ENCODE data around the gene SKIC8. TPM values are rescaled to one million over a fixed set of nuclear protein-coding genes. Genes with fewer than 3 reads are reported as not detected.

The SKIC8 gene
- total and polyA plus RNA-seq, 4 experiments from 2014 or later: 43.6 to 145 (median 61.6) TPM

- Histone ChIP-seq H3K36me3 (ENCODE audit: insufficient read depth, low read length) (no peaks in the 10 kb centered on the region), H3K4me1 (ENCODE audit: insufficient read depth, low read length) (peaks cover 22% of the 10 kb centered on the region), H3K27me3 (ENCODE audit: insufficient read depth, low read length) (no peaks in the 10 kb centered on the region), H3K9me3 (ENCODE audit: control insufficient read depth in 1 of 2, low read length in 2 of 2) (no peaks in the 10 kb centered on the region), H3K27ac (ENCODE audit: low read depth, low read length) (peak overlapping the region; percentile 50), H3K4me3 (ENCODE audit: low read length in 2 of 2) (peak overlapping the region in 1 of 2 donors; percentile 43)
- Mint-ChIP-seq H3K27me3 (no peaks in the 10 kb centered on the region), H3K36me3 (peaks cover 0 to 4% of the 10 kb centered on the region in 2 donors), H3K4me1 (peaks cover 19 to 31% (median 22%) of the 10 kb centered on the region in 4 donors), H3K4me3 (peak overlapping the region in 7 of 8 donors; percentile 69 to 83 (median 72)), H3K9me3 (no peaks in the 10 kb centered on the region), H3K27ac (peak overlapping the region in 5 of 7 donors; percentile 47 to 89 (median 75))
- intact Hi-C loops (cut with micrococcal nuclease): no loop called here
- no peak for DNase-seq
- ChIA-PET CTCF (ENCODE audit: partially characterized antibody) (no interaction called here), POLR2A (ENCODE audit: partially characterized antibody) (interaction anchor here (1.0 to 3.8 kb wide), 6 partner anchors 10 to 222 kb away, joined by 3 to 47 read pairs (median 10); partner anchors contain the start of genes IDH3A, IREB2 and SKIC8)
These were observed 35.5 kb downstream of the SKIC8 start for GRCh38 chr15:78263907-78264303.

GRCh38 chr15:78263351-78263781, 36.0 kb downstream of the SKIC8 start:
- peaks cover 22% of the 10 kb centered on the region for H3K4me1 ChIP-seq (ENCODE audit: insufficient read depth, low read length)
- Mint-ChIP-seq H3K27me3 (no peaks in the 10 kb centered on the region), H3K36me3 (peaks cover 0 to 4% of the 10 kb centered on the region in 2 donors), H3K9me3 (no peaks in the 10 kb centered on the region), H3K4me3 (peak overlapping the region; percentile 69 to 83 (median 72)), H3K27ac (peak overlapping the region; percentile 32 to 89 (median 75)), H3K4me1 (peaks cover 19 to 30% (median 22%) of the 10 kb centered on the region in 4 donors)
- ChIA-PET POLR2A (ENCODE audit: partially characterized antibody) (interaction anchor here (2.2 to 3.8 kb wide), 2 partner anchors 11 to 36 kb away, joined by 8 to 47 read pairs; partner anchors contain the start of gene SKIC8), CTCF (ENCODE audit: partially characterized antibody) (interaction anchor here (1.0 kb wide), 1 partner anchor 23 kb away, joined by 3 read pairs; no protein-coding TSS in a partner anchor)
- intact Hi-C loops (cut with micrococcal nuclease): no loop called here
- H3K27me3 ChIP-seq (ENCODE audit: insufficient read depth, low read length): no peaks in the 10 kb centered on the region
- H3K27ac ChIP-seq (ENCODE audit: low read depth, low read length): no peak overlapping the region
- H3K4me3 ChIP-seq (ENCODE audit: low read length in 2 of 2): no peak overlapping the region
- H3K9me3 ChIP-seq (ENCODE audit: control insufficient read depth in 1 of 2, low read length in 2 of 2): no peaks in the 10 kb centered on the region
- no peak for DNase-seq
- H3K36me3 ChIP-seq (ENCODE audit: insufficient read depth, low read length): no peaks in the 10 kb centered on the region

GRCh38 chr15:78261062-78261461, 38.3 kb downstream of the SKIC8 start:
- Mint-ChIP-seq H3K4me3 (peak overlapping the region in 1 of 8 donors; percentile 63), H3K27ac (no peak overlapping the region), H3K36me3 (peaks cover 0 to 3% of the 10 kb centered on the region in 2 donors), H3K4me1 (peaks cover 11 to 15% (median 11%) of the 10 kb centered on the region in 4 donors), H3K9me3 (no peaks in the 10 kb centered on the region), H3K27me3 (no peaks in the 10 kb centered on the region)
- intact Hi-C loops (cut with micrococcal nuclease): no loop called here
- H3K36me3 ChIP-seq (ENCODE audit: insufficient read depth, low read length): no peaks in the 10 kb centered on the region
- no peaks in the 10 kb centered on the region for H3K27me3 ChIP-seq (ENCODE audit: insufficient read depth, low read length)
- peaks cover 12% of the 10 kb centered on the region for H3K4me1 ChIP-seq (ENCODE audit: insufficient read depth, low read length)
- no peak overlapping the region for H3K4me3 ChIP-seq (ENCODE audit: low read length in 2 of 2)
- no peak overlapping the region for H3K27ac ChIP-seq (ENCODE audit: low read depth, low read length)
- no peaks in the 10 kb centered on the region for H3K9me3 ChIP-seq (ENCODE audit: control insufficient read depth in 1 of 2, low read length in 2 of 2)
- DNase-seq: no peak
- ChIA-PET CTCF (ENCODE audit: partially characterized antibody) (interaction anchor here (0.7 to 1.0 kb wide), 2 partner anchors 302 to 337 kb away, joined by 3 read pairs; no protein-coding TSS in a partner anchor), POLR2A (ENCODE audit: partially characterized antibody) (no interaction called here)

GRCh38 chr15:78260489-78260888, 38.9 kb downstream of the SKIC8 start:
- POLR2A ChIA-PET (ENCODE audit: partially characterized antibody): no interaction called here
- Mint-ChIP-seq H3K27ac (peak overlapping the region in 2 of 7 donors; percentile 15 to 42), H3K27me3 (no peaks in the 10 kb centered on the region), H3K4me1 (peaks cover 5 to 9% (median 6%) of the 10 kb centered on the region in 4 donors), H3K36me3 (peaks cover 0 to 3% of the 10 kb centered on the region in 2 donors), H3K9me3 (no peaks in the 10 kb centered on the region), H3K4me3 (no peak overlapping the region)
- intact Hi-C loops (cut with micrococcal nuclease): no loop called here
- H3K27me3 ChIP-seq (ENCODE audit: insufficient read depth, low read length): no peaks in the 10 kb centered on the region
- H3K4me1 ChIP-seq (ENCODE audit: insufficient read depth, low read length): peaks cover 7% of the 10 kb centered on the region
- H3K27ac ChIP-seq (ENCODE audit: low read depth, low read length): no peak overlapping the region
- no peaks in the 10 kb centered on the region for H3K36me3 ChIP-seq (ENCODE audit: insufficient read depth, low read length)
- H3K4me3 ChIP-seq (ENCODE audit: low read length in 2 of 2): no peak overlapping the region
- no peak for DNase-seq
- no peaks in the 10 kb centered on the region for H3K9me3 ChIP-seq (ENCODE audit: control insufficient read depth in 1 of 2, low read length in 2 of 2)
- CTCF ChIA-PET (ENCODE audit: partially characterized antibody): no interaction called here

- intact Hi-C loops (cut with micrococcal nuclease): no loop called here
- Mint-ChIP-seq H3K27me3 (no peaks in the 10 kb centered on the region), H3K4me1 (no peaks in the 10 kb centered on the region), H3K9me3 (no peaks in the 10 kb centered on the region), H3K27ac (no peak overlapping the region), H3K4me3 (no peak overlapping the region), H3K36me3 (no peaks in the 10 kb centered on the region)
- ChIA-PET CTCF (ENCODE audit: partially characterized antibody) (no interaction called here), POLR2A (ENCODE audit: partially characterized antibody) (interaction anchor here (1.0 kb wide), 1 partner anchor 40 kb away, joined by 3 read pairs; the partner anchor contains the start of gene SKIC8)
- no peak for DNase-seq
- H3K4me1 ChIP-seq (ENCODE audit: insufficient read depth, low read length): no peaks in the 10 kb centered on the region
- no peaks in the 10 kb centered on the region for H3K9me3 ChIP-seq (ENCODE audit: control insufficient read depth in 1 of 2, low read length in 2 of 2)
- H3K27ac ChIP-seq (ENCODE audit: low read depth, low read length): no peak overlapping the region
- no peaks in the 10 kb centered on the region for H3K36me3 ChIP-seq (ENCODE audit: insufficient read depth, low read length)
- H3K27me3 ChIP-seq (ENCODE audit: insufficient read depth, low read length): no peaks in the 10 kb centered on the region
- no peak overlapping the region for H3K4me3 ChIP-seq (ENCODE audit: low read length in 2 of 2)
These were observed 40.2 kb downstream of the SKIC8 start for GRCh38 chr15:78259232-78259631.

GRCh38 chr15:78257681-78258080, 41.7 kb downstream of the SKIC8 start:
- no peak overlapping the region for H3K4me3 ChIP-seq (ENCODE audit: low read length in 2 of 2)
- H3K36me3 Mint-ChIP-seq: no peaks in the 10 kb centered on the region
- H3K9me3 ChIP-seq (ENCODE audit: control insufficient read depth in 1 of 2, low read length in 2 of 2): no peaks in the 10 kb centered on the region
- ChIA-PET POLR2A (ENCODE audit: partially characterized antibody) (no interaction called here), CTCF (ENCODE audit: partially characterized antibody) (interaction anchor here (0.6 to 1.3 kb wide), 5 partner anchors 10 to 149 kb away, joined by 3 to 4 read pairs (median 3); no protein-coding TSS in a partner anchor)
- no peaks in the 10 kb centered on the region for H3K4me1 Mint-ChIP-seq
- no peak for DNase-seq
- H3K27ac Mint-ChIP-seq: no peak overlapping the region
- H3K9me3 Mint-ChIP-seq: no peaks in the 10 kb centered on the region
- H3K27ac ChIP-seq (ENCODE audit: low read depth, low read length): no peak overlapping the region
- no peaks in the 10 kb centered on the region for H3K36me3 ChIP-seq (ENCODE audit: insufficient read depth, low read length)
- no peaks in the 10 kb centered on the region for H3K27me3 ChIP-seq (ENCODE audit: insufficient read depth, low read length)
- no peaks in the 10 kb centered on the region for H3K4me1 ChIP-seq (ENCODE audit: insufficient read depth, low read length)
- intact Hi-C loops (cut with micrococcal nuclease): no loop called here
- no peaks in the 10 kb centered on the region for H3K27me3 Mint-ChIP-seq
- H3K4me3 Mint-ChIP-seq: no peak overlapping the region

GRCh38 chr15:78256044-78256437, 43.4 kb downstream of the SKIC8 start:
- Mint-ChIP-seq H3K9me3 (no peaks in the 10 kb centered on the region), H3K27ac (peak overlapping the region in 1 of 7 donors; percentile 80), H3K4me3 (no peak overlapping the region), H3K4me1 (peaks cover 0 to 3% (median 0%) of the 10 kb centered on the region in 4 donors), H3K36me3 (no peaks in the 10 kb centered on the region), H3K27me3 (peaks cover 0 to 4% of the 10 kb centered on the region in 2 donors)
- intact Hi-C loops (cut with micrococcal nuclease): no loop called here
- ChIA-PET POLR2A (ENCODE audit: partially characterized antibody) (no interaction called here), CTCF (ENCODE audit: partially characterized antibody) (no interaction called here)
- Histone ChIP-seq H3K27ac (ENCODE audit: low read depth, low read length) (no peak overlapping the region), H3K27me3 (ENCODE audit: insufficient read depth, low read length) (no peaks in the 10 kb centered on the region), H3K4me3 (ENCODE audit: low read length in 2 of 2) (no peak overlapping the region), H3K4me1 (ENCODE audit: insufficient read depth, low read length) (no peaks in the 10 kb centered on the region), H3K36me3 (ENCODE audit: insufficient read depth, low read length) (no peaks in the 10 kb centered on the region), H3K9me3 (ENCODE audit: control insufficient read depth in 1 of 2, low read length in 2 of 2) (no peaks in the 10 kb centered on the region)
- no peak for DNase-seq

Measured in CD4-positive, alpha-beta memory T cell (primary cell).